ENCODE results near the gene ASTN1.

ASTN1 gene

DNA sequence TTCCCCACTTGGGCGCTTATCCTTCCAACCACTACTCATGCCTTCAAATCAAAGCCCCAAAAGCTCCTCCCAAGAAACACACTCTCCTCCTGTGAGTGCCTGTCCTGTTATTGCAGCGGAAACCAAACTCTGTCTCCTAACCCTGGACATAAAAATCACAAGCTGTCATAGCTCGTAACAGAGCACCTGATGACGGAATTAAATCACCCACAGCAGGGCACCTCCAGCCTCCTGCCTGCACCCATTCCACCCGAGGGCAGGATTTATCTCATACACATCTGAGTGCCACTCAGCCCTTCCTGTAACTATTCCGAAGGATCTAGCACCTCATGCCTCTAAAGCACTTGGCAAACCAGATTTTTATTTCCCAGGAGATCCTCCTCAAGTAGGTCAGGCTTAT lies 100.9 kb downstream of the ASTN1 start:
- in situ Hi-C loops (cut with HindIII; ENCODE audit: low sequenced_read_pairs), result no loop called here
- H3K4me3 ChIP-seq (ENCODE audit: low read depth, low read length), result no peak overlapping the region
- no peak for DNase-seq (ENCODE audit: low read depth, low spot score)
- TF ChIP-seq, protein P1, sequence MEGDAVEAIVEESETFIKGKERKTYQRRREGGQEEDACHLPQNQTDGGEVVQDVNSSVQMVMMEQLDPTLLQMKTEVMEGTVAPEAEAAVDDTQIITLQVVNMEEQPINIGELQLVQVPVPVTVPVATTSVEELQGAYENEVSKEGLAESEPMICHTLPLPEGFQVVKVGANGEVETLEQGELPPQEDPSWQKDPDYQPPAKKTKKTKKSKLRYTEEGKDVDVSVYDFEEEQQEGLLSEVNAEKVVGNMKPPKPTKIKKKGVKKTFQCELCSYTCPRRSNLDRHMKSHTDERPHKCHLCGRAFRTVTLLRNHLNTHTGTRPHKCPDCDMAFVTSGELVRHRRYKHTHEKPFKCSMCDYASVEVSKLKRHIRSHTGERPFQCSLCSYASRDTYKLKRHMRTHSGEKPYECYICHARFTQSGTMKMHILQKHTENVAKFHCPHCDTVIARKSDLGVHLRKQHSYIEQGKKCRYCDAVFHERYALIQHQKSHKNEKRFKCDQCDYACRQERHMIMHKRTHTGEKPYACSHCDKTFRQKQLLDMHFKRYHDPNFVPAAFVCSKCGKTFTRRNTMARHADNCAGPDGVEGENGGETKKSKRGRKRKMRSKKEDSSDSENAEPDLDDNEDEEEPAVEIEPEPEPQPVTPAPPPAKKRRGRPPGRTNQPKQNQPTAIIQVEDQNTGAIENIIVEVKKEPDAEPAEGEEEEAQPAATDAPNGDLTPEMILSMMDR (IDR thresholded peaks at IDR 0.05; ENCODE audit: low read depth, low read length), result no peak

DNA sequence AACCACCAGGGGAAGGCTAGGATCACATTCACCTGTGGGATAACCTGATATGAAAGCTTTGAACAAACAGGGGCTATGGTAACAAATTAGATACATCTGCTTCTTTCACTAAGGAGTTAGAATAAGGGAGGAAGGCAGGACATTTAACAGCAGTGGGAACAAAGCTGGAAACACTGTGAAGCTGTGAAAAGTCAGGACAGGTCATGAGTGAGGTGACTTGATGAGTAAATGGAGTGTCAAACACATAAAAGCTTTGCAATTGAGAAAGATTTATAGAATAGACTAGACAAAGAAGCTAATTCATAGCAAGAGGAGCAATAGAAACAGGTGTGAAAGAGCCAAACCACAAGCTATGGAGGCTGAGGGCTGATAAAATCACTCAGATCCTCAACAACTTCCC lies 110.0 kb downstream of the ASTN1 start:
- DNase-seq (ENCODE audit: low read depth, low spot score), result no peak
- no peak overlapping the region for H3K4me3 ChIP-seq (ENCODE audit: low read depth, low read length)
- in situ Hi-C loops (cut with HindIII; ENCODE audit: low sequenced_read_pairs), result no loop called here
- TF ChIP-seq, protein P1 (IDR thresholded peaks at IDR 0.05; ENCODE audit: low read depth, low read length), result no peak

DNA sequence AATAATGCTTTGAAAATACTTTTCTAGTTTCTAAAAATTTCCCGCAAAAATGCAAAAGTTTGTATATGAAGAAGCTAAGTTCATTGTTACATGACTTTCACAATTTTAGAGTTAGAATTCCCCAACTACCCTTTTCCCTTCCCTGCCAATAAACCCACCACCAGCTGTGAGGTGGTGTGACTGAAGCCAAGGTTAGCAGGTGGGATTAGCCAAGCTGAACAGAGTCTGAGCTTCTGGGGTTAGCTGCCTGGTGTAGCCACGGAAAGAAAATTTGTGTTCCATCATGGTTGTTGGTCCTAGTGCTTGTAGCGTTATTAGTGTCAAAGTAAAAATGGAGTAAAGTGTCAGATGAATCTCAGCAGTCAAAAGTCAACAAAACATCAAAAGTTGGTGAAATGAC lies 110.9 kb downstream of the ASTN1 start:
- DNase-seq (ENCODE audit: low read depth, low spot score), result no peak
- in situ Hi-C loops (cut with HindIII; ENCODE audit: low sequenced_read_pairs), result no loop called here
- no peak overlapping the region for H3K4me3 ChIP-seq (ENCODE audit: low read depth, low read length)
- TF ChIP-seq, protein P1 (IDR thresholded peaks at IDR 0.05; ENCODE audit: low read depth, low read length), result no peak

DNA sequence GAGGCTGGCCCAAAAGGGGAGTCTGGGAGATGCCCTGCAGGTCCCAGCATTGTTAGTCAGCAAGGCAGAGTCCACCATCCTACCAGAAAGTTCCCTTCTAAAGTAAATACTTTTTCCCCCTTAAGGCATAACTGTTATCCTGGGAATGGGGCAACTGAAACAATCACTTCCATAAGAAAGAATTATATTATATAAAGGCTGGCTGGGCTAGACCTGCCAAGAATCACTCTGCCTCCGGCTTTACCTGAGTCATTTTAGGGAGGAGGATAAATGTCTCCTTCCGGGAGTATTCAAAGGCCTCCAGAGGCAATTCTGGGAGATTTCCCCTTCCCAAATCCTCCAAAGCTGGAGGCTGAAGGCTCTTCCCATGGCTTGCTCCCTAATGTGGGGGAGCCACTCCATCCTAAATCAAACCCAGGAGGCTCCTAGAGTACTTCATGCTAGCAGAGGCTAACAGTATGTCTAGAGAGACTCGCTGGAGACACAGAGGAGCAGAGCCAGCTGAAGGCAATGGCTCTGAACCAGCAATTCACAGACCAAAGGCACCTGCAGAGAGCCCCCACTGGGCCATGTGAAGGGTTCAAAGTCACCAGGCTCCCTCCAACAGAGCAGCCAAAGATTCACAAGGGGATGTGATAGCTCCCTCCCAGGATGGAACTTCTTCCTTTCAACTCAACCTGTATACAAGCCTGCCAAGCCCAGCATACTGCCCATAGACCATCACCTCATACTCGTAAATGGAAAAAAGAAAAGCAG lies 116.0 kb downstream of the ASTN1 start:
- TF ChIP-seq, protein P1 (IDR thresholded peaks at IDR 0.05; ENCODE audit: low read depth, low read length), result no peak
- DNase-seq (ENCODE audit: low read depth, low spot score), result no peak
- in situ Hi-C loops (cut with HindIII; ENCODE audit: low sequenced_read_pairs), result no loop called here
- H3K4me3 ChIP-seq (ENCODE audit: low read depth, low read length), result no peak overlapping the region

DNA sequence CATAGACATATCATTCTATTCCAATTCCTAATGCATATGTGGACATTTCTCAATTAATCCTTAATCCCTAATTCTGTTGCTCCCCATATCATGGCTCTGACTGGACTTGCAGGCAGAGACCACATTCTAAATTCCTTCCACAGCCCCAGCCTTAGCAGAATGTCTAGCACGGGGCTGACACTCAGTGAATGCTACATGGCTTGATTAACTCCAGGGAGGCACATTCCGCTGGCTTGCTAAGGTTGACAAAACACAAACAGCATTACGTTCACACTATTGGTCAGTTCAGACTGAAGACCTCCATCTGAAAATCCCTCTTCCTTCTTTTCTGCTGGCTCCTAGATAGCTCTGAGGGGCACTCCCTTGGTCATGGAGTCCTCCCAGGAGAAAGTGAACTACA lies 119.4 kb downstream of the ASTN1 start:
- no peak for DNase-seq (ENCODE audit: low read depth, low spot score)
- in situ Hi-C loops (cut with HindIII; ENCODE audit: low sequenced_read_pairs), result no loop called here
- TF ChIP-seq, protein P1 (IDR thresholded peaks at IDR 0.05; ENCODE audit: low read depth, low read length), result no peak
- H3K4me3 ChIP-seq (ENCODE audit: low read depth, low read length), result no peak overlapping the region

DNA sequence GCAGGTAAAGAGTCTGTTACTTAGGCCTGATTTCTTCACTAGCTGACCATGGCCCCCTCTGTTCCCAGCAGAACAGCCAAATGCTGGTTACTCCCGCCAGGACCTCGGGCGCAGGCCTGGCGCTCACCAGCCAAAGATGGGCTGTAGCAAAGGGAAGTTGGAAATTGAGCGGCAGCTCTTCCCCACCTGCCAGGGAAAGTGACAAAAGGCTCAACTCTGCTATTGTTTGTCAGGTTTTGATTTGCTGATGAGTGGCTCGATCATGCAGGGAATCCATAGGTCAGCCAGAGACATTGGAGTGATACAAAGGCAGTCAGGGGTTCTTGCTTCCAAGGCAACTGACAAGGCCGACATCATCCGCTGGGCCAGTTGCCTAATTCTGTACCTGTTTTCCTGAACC lies 120.1 kb downstream of the ASTN1 start:
- H3K4me3 ChIP-seq (ENCODE audit: low read depth, low read length), result no peak overlapping the region
- in situ Hi-C loops (cut with HindIII; ENCODE audit: low sequenced_read_pairs), result no loop called here
- no peak for DNase-seq (ENCODE audit: low read depth, low spot score)
- TF ChIP-seq, protein P1 (IDR thresholded peaks at IDR 0.05; ENCODE audit: low read depth, low read length), result no peak

Measured in astrocyte of the spinal cord (primary cell).